Ectodermal cell (in vitro differentiated cells): Measurements from ENCODE around the gene PVALEF.

ENCODE experiments used
- H3K27ac ChIP-seq: 2 replicates; pipeline ENCODE4 v1.7.0; 2013; ENCODE audit warnings: mild to moderate bottlenecking, low read depth, low read length; ENCODE audit not compliant: insufficient read depth, poor library complexity, severe bottlenecking
- H3K27me3 ChIP-seq: 2 replicates; pipeline ENCODE4 v1.7.0; 2013; ENCODE audit warnings: mild to moderate bottlenecking, low read length; ENCODE audit not compliant: insufficient read depth, control insufficient read depth, poor library complexity, severe bottlenecking
- H3K36me3 ChIP-seq: one replicate; pipeline ENCODE4 v1.7.0; 2013; ENCODE audit warnings: low read length; ENCODE audit not compliant: control insufficient read depth, insufficient read depth
- H3K4me1 ChIP-seq: one replicate; pipeline ENCODE4 v1.7.0; 2013; ENCODE audit warnings: low read length; ENCODE audit not compliant: control insufficient read depth, insufficient read depth
- H3K4me3 ChIP-seq: 2 replicates; pipeline ENCODE4 v1.7.0; 2013; ENCODE audit warnings: low read depth, low read length, control low read depth; ENCODE audit not compliant: insufficient read depth
- H3K9me3 ChIP-seq: 2 replicates; pipeline ENCODE4 v1.7.0; 2013; ENCODE audit warnings: mild to moderate bottlenecking, low read length, moderate library complexity; ENCODE audit not compliant: control insufficient read depth
- WGBS, 2 experiments: methylation state at CpG; one replicate each; pipeline ENCODE4 v1.1.7; 2013; ENCODE audit warnings: missing lambda C conversion rate in 2 of 2; 5-methylcytosine and 5-hydroxymethylcytosine counted together

PVALEF gene

DNA sequence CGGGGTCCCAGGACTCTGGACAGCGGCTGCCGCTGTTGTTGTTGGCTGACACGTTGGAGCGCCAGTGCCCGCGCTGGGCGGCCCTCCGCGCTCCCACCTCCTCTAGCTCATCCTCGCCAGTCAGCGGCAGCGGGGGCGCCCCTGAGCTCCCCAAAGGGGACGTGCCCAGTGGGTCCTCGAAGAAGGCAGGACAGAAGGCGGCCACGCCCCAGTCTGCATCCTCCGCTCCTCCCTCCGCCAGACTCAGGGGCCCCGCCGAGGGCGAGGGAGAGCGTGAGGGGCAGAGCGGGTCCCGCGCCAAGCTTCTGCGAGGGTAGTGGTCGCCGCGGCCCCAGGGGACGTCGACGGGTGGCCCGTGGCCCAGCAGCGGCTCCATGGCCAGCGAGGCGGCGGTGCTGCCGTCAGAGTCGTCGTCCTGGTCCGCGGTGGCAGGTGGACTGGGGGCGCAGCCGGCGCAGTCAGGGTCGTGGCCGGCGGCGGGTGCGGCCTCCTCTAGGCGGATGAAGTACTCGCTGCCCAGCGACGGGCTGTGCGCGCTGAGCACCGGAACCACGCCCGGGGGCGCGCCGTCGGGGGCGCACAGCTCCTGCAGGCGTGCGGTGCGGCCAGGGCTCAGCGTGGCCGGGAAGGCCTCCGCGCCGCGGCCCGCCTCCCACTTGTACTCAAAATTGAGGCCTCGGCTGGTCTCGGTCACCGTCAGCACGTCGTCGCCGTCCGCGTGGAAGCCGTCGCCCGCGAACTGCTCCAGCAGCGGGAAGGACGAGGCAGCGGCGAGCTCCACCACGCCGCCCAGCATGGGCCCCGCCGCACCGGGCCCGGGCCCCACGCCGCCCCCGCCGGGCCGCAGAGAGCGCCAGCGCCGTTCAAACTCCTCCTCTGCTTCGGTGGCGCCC, 43.2 kb upstream of the PVALEF start:
- Histone ChIP-seq H3K9me3 (no peaks in the 10 kb centered on the region), H3K27ac (no peak overlapping the region), H3K27me3 (peaks cover 6% of the 10 kb centered on the region), H3K36me3 (no peaks in the 10 kb centered on the region), H3K4me3 (no peak overlapping the region), H3K4me1 (peaks cover 5% of the 10 kb centered on the region)
- 93% methylated on average over 109 of the region's 109 CpGs for WGBS, 2 experiments

DNA sequence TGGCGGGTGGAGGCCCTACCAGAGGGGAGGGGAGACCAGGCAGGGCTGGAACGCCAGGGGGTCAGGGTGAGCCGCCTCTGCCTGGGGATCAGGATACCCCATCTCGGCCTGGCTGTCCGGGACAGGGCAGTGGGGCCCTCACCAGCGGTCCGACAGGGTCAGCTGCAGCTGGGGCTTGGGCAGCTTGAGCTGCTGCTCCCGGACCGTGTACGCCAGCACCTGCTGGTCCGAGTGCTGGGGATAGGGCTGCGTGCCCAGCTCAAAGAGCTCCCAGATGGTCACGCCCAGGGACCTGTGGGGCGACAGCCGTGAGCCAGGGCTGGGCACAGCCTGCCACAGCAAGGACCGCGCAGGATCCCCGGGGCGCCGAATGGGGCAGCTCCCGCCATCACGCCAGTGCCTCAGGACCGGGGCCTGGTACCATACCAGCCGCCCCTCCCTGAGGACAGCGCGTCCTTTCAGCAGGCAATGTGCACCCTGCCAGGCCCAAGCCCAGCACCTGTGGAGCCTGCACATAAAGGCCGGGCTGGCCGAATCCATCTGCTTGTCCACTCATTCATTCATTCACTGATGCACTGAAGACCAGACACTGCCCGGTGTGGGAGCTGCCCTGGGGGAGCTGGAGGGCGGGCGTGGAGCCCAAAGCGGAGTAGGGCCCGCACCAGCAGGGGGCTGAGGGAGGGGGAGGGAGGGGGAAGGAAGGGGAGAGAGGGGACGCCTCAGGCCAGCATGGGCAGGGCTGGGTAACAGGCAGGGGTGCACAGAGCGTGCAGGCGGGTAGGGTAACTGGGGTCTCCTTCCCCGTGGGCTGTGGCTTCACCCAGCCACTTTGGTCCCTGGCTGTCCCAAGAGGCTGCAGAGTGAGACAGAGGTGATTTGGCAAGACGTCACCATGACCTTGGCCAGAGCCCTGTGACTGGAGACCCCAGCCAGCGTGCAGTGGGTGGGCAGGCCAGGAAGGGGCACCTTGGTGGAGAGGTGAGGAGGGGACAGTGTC, 42.0 kb upstream of the PVALEF start:
- Histone ChIP-seq H3K27me3 (peaks cover 6% of the 10 kb centered on the region), H3K27ac (no peak overlapping the region), H3K9me3 (no peaks in the 10 kb centered on the region), H3K4me3 (no peak overlapping the region), H3K36me3 (no peaks in the 10 kb centered on the region), H3K4me1 (peaks cover 8% of the 10 kb centered on the region)
- WGBS, 2 experiments, result 90 to 91% methylated on average over 39 of the region's 39 CpGs

DNA sequence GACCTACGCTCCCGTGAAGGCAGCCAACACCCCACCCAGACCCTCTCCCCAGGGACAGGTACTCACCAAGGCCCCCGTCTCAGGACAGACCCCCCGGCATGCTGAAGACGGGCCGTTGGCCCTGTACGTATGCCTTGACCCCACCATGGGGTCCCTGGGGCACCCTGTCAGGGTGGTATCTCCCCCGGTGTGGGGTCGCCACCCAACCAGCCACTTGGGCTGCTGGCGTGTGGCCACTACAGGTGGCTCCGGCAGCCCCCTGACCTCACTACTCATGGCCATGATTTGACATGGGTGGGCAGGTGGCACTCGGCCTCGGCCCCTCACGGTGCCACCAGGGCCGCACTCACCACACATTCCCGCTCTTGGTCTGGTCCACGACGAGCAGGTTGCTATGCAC, 40.9 kb upstream of the PVALEF start:
- 95% methylated on average over 18 of the region's 18 CpGs for WGBS, 2 experiments

DNA sequence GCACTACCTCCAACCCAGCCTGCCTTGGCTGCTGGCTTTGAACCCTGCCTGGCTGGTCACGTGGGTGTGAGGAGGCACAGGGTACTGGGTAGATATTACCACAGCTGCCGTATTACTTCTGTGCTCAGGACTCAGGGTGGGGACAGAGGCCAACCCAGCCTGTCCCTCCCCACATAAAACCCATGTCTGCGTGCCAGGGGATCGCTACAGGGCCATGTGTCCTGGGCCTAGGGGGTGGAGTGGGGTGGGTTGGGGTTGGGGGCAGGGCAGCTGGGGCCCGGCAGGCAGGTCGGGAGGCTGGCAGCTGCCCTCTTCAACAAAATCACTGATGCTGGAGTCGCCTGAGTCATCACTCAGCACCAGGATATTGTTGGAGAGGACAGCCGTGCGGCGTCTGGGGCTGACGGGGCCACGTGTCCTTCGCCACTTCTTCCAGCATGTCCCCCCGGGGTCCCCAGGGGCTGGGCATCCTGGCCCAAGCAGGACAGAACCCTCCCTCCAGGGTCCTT, 39.7 kb upstream of the PVALEF start:
- peaks cover 23% of the 10 kb centered on the region for H3K4me1 ChIP-seq
- no peaks in the 10 kb centered on the region for H3K27me3 ChIP-seq
- WGBS, 2 experiments, result 85 to 90% methylated on average over 13 to 14 of the region's 14 CpGs
- no peak overlapping the region for H3K4me3 ChIP-seq
- no peaks in the 10 kb centered on the region for H3K9me3 ChIP-seq
- no peak overlapping the region for H3K27ac ChIP-seq
- H3K36me3 ChIP-seq, result no peaks in the 10 kb centered on the region

More for the DNA sequence above, 40.9 kb upstream of the PVALEF start:
- Histone ChIP-seq H3K27me3 (peaks cover under 1% of the 10 kb centered on the region), H3K4me3 (no peak overlapping the region), H3K36me3 (no peaks in the 10 kb centered on the region), H3K27ac (no peak overlapping the region), H3K4me1 (peaks cover 12% of the 10 kb centered on the region), H3K9me3 (no peaks in the 10 kb centered on the region)

DNA sequence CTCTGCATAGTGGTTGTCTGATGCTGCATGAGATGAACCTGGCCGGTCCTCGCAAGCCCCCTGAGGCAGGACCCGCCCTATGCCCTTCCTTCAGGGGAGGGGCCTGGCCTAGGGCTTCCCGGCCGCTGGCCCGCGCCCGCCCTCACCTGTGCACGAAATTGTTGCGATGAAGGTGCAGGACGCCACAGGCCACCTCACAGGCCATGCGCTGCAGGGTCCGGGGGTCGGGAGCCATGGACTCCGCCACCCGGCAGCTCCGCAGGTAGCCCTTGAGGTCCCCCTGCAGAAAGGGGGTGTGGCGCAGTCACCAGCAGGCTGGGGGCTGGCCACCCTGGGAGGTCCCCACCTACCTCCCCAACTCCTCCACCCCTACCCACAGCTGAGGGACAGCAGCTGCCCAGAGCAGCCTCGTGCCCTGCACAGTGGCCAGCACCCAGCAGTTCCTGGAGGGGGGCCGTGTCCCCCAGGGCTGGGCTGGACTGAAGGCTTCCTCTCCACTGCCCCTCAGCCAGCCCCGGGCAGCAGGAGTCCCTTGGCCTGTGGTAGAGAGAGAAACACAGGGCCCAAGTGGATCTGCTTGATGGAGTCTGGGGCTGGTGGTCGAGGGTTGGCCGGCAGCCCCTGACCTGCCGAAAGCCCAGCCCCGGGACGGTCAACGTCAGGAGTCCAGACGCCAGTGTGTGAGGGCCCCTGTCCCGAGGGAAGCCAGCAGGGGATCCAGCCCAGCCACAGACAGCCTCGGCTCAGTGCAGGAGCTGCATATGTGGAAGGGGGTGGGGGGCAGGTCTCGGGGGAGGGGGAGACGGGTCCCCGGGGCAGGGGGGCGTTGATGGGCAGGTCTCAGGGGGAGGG, 38.8 kb upstream of the PVALEF start:
- no peaks in the 10 kb centered on the region for H3K9me3 ChIP-seq
- peaks cover 30% of the 10 kb centered on the region for H3K4me1 ChIP-seq
- 80% methylated on average over 32 of the region's 34 CpGs for WGBS, 2 experiments
- no peak overlapping the region for H3K4me3 ChIP-seq
- no peaks in the 10 kb centered on the region for H3K36me3 ChIP-seq
- no peak overlapping the region for H3K27ac ChIP-seq
- no peaks in the 10 kb centered on the region for H3K27me3 ChIP-seq

DNA sequence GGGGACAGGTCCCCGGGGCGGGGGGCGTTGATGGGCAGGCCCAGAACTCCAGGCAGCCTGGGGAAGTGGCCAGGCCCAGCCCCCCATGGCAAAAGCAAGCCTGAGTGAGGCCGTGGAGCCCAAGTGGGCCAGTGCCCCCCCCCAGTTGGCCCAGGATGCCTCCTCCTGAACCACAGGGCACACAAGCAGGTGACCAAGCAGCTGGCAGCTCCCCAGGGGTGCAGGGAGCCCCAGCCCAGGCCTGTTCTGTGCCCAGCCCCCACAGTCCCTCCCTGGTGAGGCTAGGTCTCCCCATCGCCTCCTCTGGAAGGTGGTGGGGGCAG, 38.2 kb upstream of the PVALEF start:
- Histone ChIP-seq H3K27ac (no peak overlapping the region), H3K4me1 (peaks cover 35% of the 10 kb centered on the region), H3K9me3 (no peaks in the 10 kb centered on the region), H3K27me3 (no peaks in the 10 kb centered on the region), H3K4me3 (no peak overlapping the region), H3K36me3 (no peaks in the 10 kb centered on the region)
- WGBS, 2 experiments, result 76 to 77% methylated on average over 5 of the region's 5 CpGs

DNA sequence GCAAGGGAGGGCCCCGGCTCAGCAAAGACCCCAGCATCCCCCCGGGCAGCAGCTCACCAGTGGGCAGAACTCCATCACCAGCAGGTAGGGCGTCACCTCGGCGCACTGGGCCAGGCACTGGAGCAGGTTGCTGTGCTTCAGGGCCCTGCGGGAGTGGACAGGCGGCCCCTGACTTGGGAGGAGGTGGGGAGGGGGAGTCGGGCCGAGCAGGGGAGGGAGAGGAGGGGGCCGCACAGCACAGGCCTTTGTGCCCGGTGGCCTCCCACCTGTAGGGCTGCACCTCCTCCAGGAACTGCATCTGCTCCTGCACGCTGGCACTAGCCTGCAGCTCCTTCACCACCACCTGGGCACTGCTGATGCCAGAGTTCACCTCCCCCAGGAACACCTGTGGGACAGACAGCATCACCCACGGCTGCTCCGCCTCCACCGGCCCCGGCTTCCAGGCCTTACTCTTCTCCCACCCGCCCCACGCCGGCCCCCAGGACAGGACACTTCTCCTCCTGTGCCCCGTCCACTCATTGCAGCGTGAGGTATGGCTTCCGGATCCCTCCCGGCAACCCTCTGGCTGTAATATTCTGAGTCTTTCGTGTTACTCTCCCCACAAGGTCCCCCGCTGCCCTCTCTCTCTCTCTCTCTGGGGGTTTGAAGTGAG, 37.7 kb upstream of the PVALEF start:
- H3K27ac ChIP-seq, result no peak overlapping the region
- WGBS, 2 experiments, result 85 to 86% methylated on average over 25 of the region's 25 CpGs
- no peak overlapping the region for H3K4me3 ChIP-seq
- H3K36me3 ChIP-seq, result no peaks in the 10 kb centered on the region
- H3K9me3 ChIP-seq, result no peaks in the 10 kb centered on the region
- no peaks in the 10 kb centered on the region for H3K27me3 ChIP-seq
- H3K4me1 ChIP-seq, result peaks cover 37% of the 10 kb centered on the region

DNA sequence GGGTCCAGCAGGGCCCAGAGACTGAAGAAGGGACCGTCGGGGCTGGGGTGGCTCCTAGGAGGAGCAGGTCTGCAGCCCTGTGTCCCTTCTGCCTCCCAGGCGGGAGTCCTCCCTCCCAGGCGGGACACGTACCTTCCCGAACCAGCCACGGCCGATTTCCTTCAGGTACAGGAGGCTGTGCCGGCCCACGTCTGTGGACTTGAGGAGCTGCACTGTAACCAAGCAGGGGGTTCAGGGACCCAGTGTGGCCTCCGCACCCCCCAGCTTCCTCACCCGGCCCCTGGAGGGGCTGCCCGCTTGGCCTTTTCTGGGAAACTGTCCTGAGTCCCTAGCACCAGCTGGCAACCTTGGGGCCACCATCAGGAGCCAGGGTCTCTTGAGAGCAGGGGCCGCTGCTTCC, 37.0 kb upstream of the PVALEF start:
- no peak overlapping the region for H3K27ac ChIP-seq
- H3K9me3 ChIP-seq, result no peaks in the 10 kb centered on the region
- H3K4me1 ChIP-seq, result peaks cover 38% of the 10 kb centered on the region
- H3K4me3 ChIP-seq, result no peak overlapping the region
- H3K36me3 ChIP-seq, result no peaks in the 10 kb centered on the region
- H3K27me3 ChIP-seq, result no peaks in the 10 kb centered on the region
- WGBS, 2 experiments, result 94% methylated on average over 14 of the region's 14 CpGs

DNA sequence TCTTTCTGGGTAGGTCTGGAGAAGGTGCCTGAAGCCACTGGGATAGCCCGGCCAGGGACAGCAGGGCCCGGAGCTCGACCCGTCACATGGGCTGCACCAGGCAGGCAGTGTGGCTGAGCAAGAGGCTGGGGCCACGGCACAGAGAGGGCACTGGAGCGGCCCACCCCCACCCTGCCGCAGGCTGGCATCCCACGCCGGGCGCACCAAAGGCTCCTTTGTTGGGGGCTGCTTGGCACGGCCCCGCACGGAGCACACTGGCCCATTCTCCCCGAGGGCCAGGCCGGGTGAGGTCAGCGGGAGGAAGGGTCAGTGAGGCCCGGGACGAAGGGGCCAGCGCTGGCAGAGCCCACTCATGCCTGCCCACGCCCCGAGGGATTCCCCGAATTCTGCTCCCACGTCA, 36.5 kb upstream of the PVALEF start:
- peaks cover 42% of the 10 kb centered on the region for H3K4me1 ChIP-seq
- 93 to 95% methylated on average over 23 of the region's 23 CpGs for WGBS, 2 experiments

More for the DNA sequence above, 36.5 kb upstream of the PVALEF start:
- H3K4me3 ChIP-seq, result no peak overlapping the region
- no peaks in the 10 kb centered on the region for H3K9me3 ChIP-seq
- H3K36me3 ChIP-seq, result no peaks in the 10 kb centered on the region
- H3K27me3 ChIP-seq, result no peaks in the 10 kb centered on the region
- H3K27ac ChIP-seq, result peak overlapping the region; percentile 44
